CD4-positive, alpha-beta T cell treated with Interleukin-6 for 4 hours (primary cell): ENCODE data around the gene SYTL1.
"Not testable (repeated sequence)": the region's sequence is repeated elsewhere in the genome, so short reads cannot be mapped to it uniquely, and the experiment has no call there.

Experiments
- DNase-seq: peaks from one replicate; pipeline ENCODE4 v3.0.0-alpha.2; 2020; ENCODE audit warnings: mixed read lengths

SYTL1 gene

GRCh38 chr1:27366113-27366410, 24.2 kb downstream of the SYTL1 start:
- peak; percentile 83 for DNase-seq

- DNase-seq = peak; percentile 64
These were observed 24.8 kb downstream of the SYTL1 start, which contains the start of gene MAP3K6 for GRCh38 chr1:27366411-27367159. TSS of gene MAP3K6 (minus strand) at chr1:27366961. CDS start at chr1:27366597, 364 bp downstream.

GRCh38 chr1:27367160-27367650, 25.4 kb downstream of the SYTL1 start:
- DNase-seq = no peak

GRCh38 chr1:27368869-27369582, 27.2 kb downstream of the SYTL1 start:
- DNase-seq = no peak

- no peak for DNase-seq
These were observed 30.4 kb downstream of the SYTL1 start for GRCh38 chr1:27372022-27372807.

GRCh38 chr1:27372808-27373690, 31.2 kb downstream of the SYTL1 start:
- no peak for DNase-seq

- no peak for DNase-seq
These were observed 32.7 kb downstream of the SYTL1 start, which contains the start of gene FCN3 for GRCh38 chr1:27374362-27375086. TSS of gene FCN3 (minus strand) at chr1:27374824. CDS start at chr1:27374818, 6 bp downstream.

GRCh38 chr1:27377760-27378495, 36.1 kb downstream of the SYTL1 start:
- DNase-seq = no peak

- no peak for DNase-seq
These were observed 37.8 kb downstream of the SYTL1 start for GRCh38 chr1:27379564-27380122.

GRCh38 chr1:27380224-27380623, 38.4 kb downstream of the SYTL1 start:
- no peak for DNase-seq

GRCh38 chr1:27380766-27381733, 39.2 kb downstream of the SYTL1 start:
- no peak for DNase-seq

GRCh38 chr1:27381969-27382762, 40.3 kb downstream of the SYTL1 start:
- no peak for DNase-seq

- DNase-seq = peak; percentile 65
These were observed 41.3 kb downstream of the SYTL1 start, which contains the start of gene CD164L2 for GRCh38 chr1:27383039-27383605. TSS of gene CD164L2 (minus strand) at chr1:27383333. CDS start at chr1:27383239, 94 bp downstream.

- DNase-seq = no peak
These were observed 41.8 kb downstream of the SYTL1 start for GRCh38 chr1:27383661-27384060.

GRCh38 chr1:27384797-27385196, 43.0 kb downstream of the SYTL1 start:
- DNase-seq = not testable (repeated sequence)

- peak; percentile 83 for DNase-seq
These were observed 46.6 kb downstream of the SYTL1 start for GRCh38 chr1:27388337-27389005.

GRCh38 chr1:27391511-27392095, 49.8 kb downstream of the SYTL1 start:
- peak; percentile 42 for DNase-seq
